CMK (cell line): ENCODE data around the gene SLC6A6.

Experiments
- DNase-seq: peaks from one replicate; pipeline ENCODE4 v3.0.0-alpha.2; 2010; ENCODE audit warnings: low read depth

The SLC6A6 gene

DNA sequence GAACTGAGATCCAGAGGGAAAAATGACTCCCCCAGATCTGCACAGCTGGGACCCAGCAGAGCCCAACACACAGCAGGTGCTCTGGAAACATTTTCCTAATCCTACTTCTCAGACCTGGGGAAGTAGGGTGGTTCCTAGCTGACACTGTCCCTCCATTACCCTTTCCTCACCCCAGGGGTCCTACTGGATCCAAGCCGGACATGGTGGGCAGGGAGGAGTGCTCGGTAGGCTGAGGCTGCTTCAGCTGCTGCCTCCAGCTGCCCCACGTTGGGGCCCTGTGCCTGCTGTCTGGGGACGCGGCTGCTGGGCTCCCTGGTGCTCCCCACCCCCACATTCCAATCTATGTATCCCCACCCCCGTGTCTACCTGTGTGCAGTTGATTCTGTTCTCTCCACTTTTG lies 29.8 kb upstream of the SLC6A6 start:
- no peak for DNase-seq

DNA sequence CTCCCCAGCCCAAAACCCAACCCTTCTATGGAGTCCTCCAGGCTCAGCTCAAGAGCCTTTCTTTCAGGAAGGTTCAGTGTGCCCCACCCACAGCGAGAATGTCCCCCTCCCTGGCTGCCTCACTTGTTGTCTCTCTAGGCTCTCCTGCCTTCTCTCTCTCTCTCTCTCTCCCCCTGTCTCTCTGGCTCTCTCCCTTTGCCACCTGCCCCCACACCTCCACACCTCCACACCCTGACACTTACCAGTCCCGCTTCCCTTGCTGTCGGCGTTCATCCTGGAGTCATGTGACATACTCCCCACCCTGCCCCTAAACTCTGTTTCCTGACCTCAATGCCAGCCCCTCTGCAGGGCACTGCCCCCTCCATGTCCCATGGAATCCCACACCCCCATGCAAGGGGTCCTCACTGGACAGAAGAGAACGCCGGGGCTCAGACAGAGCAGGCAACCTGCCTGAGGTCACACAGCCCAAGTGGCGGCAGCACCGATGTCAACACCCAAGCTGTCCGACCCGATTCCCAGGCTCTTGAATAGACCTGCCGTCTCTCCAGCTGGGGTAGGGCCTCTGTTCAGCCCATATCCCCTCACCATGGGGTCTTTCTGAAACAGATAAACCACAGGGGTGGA lies 28.5 kb upstream of the SLC6A6 start:
- DNase-seq = no peak

DNA sequence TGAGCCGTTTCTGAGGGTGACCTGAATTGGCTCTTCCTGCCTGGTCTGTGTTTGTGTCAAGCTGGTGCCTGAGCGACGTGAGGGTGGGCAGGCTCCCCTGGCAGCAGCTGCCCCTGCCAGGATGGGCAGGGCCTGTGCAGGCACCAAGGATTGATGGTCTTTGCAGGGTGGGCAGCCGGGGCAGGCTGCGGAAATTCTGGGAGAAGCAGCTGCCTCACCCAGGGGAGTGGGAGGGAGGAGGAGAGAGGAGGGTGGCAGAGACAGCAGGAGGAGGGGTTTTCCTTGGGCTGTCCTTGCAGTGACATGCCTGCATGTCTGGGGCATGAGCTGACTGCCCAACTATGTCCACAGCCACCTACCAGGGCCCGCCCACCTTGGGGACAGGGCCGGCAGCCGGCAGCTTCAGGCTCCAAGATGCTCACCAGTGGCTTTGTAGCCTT lies 27.9 kb upstream of the SLC6A6 start:
- no peak for DNase-seq

DNA sequence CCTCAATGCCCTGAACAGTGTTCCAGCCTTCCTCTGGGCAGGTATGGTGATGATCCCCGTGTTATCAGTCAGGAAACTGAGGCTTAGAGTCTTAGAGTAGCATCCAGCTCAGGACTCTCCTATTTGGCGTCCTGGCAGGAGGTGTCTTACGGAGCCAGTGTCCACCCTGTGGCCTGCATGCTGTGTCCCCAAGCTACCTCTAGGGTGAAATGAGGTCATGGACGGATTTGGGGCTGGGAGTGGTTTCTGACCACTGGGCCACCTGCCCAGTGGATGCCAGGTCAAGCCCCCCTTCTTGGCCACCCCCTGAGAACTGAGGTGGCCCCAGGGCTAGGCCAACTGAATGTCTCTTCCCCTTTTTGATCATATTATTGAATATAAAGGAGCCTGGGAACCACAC lies 27.2 kb upstream of the SLC6A6 start:
- no peak for DNase-seq

DNA sequence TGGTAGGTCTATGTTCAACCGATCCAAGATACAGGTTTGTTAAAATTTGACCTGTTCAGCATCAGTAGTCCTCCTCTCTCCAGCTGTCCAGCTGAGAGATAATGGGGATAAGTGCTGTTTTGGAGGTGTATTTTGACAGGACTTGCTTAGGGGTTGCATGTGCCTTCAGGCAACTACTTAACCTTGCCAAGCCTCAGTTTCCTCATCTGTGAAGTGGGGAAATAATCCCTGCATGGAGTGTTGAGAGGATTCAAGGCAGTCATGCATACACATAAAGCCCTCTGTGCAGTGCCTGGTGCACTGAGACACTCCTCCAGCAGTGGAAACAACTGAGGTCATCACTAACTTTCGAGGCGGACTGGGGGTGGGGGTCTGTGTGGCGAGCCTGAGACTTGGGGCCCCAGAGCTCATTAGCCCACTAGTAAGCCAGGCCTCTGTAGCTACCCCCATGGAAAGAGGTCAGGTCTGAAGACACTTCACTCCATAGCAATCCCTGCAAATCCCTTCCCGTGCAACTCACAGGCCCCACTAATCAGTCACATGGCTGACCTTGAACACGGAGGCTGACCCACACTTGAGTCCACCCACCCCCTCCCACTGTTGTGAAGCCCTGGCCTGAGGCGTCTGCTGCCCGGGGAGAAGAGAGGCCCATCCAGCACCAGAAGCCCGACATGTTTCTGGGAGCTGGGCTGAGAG lies 25.9 kb upstream of the SLC6A6 start:
- DNase-seq = no peak

DNA sequence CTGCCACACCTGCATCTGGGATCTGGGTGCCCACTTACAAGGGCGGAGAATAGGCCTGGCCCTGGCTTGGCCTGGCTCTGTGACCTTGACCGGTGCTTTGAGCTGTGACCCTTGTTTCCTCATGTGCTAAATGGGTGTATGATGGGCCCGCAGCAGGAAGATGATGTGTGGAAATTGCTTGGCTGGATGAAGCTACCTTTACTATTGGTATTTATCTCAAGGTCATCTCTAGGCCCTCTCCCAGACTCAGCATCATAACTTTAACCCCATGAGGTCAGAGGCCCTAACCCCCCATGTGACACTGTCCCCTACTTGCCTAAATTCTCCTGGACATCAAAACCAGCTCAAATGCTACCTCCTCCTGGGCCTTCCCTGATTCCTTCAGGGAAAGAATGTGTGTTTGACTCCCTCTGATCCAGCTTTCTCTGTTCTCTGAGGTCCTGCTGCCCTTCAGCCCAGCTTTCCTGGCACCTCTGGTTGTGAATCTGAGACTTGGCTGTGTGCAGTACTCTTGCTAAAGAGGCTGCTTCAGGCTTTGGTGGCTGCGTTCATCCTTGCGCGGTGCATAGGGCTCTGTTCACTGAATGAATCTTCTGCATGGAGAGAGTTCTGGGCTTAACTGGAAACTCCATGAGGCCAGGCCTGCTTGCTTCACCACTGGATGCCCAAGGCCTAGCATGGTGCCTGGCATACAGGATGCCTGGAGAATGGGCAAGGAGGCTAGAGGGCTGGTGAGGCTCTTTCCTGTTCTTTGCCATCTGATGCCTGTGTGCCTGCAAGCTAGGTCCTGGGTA lies 25.2 kb upstream of the SLC6A6 start:
- DNase-seq = no peak

DNA sequence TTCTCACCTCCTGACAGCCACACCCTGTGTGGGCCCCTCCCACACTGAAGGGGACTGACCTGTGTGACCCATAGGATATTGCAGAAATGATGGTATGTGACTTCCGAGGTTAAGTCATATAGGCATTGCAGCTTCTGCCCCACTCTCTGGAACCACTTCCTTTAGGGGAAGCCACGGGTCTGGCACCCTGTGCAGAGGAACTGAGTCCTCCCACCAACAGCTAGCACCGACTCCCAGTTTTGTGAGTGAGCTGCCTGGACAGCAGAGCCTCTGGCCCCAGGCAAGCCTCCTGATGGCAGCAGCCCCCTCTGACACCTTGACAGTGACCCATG lies 24.6 kb upstream of the SLC6A6 start:
- no peak for DNase-seq

DNA sequence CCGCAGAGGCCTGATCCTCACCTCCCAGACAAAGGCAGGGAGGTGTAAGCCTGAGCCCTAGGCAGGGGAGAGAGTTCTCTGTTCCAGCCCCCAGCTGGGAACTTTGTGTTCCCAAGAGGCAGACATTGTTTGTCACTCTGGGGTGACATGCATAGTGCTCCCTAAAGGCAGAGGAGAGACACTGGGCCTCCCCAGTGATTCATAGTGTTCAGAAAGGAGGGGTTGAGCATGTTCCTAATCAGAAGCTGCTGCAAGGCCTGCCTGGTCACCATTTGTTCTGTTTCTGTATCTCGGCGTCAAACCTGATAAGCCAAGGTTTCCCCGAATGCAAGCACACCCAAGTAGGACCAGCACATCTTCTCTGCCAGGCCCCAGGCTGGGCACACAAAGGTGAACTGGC lies 24.0 kb upstream of the SLC6A6 start:
- DNase-seq = no peak

DNA sequence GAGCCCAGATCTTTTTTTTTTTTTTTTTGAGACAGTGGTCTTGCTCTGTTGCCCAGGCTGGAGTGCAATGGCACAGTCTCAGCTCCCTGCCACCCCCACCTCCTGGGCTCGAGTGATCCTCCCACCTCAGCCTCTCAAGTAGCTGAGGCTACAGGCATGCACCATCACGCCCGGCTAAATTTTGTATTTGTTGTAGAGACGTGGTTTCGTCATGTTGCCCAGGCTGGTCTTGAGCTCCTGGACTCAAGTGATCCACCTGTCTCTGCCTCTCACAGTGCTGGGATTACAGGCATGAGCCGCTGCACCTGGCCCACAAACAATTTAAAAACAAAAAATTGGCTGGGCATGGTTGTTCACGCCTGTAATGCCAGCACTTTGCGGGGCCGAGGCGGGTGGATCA lies 22.6 kb upstream of the SLC6A6 start:
- DNase-seq = no peak

DNA sequence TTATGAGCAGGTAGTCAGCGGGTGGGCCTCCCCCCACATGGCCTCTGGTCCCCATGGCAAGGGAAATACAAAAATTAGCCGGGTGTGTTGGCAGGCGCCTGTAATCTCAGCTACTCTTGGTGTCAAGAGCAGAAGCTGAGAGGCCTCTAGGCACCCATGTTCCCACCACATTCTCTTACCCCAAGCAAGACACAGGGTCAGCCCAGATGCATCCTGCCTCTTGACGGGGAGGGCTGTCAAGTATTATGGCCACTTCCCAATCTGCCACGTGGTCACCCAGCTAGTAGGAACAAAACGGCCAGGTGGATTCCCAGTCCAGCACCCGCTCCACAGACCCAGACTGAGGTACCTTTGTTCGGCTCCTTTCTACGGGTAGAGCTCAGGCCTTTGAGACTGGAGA lies 16.2 kb upstream of the SLC6A6 start:
- no peak for DNase-seq

DNA sequence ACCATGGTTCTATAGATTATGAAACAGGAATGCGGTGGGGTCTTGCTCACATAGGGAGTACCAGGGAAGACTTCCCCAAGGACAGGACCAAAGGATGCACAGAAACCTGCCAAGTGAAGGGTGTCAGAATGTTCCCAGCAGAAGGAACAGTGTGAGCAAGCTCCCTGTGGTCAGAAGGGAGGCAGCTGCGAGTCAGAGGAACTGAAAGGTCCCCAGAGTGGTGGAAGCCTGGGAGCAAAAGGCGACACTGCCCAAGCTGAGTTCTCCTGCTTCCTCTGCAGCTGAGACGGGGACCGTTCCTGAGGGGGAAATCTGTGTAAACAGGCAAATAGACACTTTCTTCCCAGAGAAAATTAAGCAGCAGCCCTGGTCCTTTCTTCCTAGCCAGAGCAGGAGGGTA lies 14.2 kb upstream of the SLC6A6 start:
- no peak for DNase-seq

DNA sequence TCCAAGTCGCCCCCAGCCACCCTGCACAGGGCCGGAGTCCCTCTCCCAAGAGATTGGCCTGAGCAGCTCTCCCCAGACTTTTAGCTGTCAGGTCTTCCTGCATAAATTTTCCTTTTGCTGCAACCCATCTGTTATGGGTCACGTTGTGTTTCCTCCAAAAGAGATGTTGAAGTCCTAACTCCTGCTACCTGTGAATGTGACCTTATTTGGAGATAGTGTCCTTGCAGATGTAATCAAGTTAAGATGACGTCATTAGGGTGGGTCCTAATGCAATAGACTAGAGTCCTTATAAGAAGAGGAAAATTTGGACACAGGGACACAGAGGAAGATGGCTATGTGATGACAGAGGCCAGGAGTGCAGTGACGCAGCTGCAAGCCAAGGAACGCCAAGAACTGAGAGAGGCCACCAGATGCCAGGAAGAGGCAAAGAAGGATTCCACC lies 13.2 kb upstream of the SLC6A6 start:
- DNase-seq = no peak

DNA sequence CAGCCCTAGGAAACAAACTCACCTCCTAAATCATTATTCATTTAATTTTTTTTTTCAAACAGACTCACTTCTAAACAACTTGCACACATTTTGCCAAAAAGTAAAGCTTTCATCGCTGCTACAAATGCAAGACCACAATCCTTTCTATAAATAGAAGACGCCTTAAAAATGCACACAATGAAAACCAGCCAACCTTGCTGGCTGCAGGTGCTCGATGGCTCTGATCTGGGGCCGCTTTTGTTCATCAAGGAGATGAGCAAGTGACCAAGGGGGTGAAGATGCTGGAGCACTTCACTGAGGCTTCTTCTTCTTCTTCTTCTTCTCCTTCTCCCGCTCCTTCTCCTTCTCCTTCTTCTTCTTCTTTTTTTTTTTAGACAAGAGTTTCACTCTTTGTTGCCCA lies 12.7 kb upstream of the SLC6A6 start:
- DNase-seq = no peak

DNA sequence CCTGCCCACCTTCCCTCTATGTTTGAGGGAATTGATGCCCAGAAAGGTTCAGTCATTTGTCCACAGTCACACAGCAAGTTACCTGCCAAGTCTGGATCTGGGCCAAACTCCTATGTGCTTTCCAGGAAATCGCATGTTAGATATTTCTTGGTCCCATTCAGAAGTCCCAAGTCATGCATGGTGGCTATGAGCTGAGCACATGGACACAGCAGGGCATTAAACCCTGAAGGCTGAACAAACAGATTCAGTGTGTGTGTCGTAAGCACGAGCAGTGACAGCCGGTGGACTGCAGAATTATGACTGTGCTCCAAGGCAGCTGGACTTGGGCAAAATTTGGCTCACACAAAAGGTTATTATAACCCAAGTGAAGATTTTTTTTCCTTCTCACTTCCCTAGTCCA lies 11.4 kb upstream of the SLC6A6 start:
- DNase-seq = no peak

DNA sequence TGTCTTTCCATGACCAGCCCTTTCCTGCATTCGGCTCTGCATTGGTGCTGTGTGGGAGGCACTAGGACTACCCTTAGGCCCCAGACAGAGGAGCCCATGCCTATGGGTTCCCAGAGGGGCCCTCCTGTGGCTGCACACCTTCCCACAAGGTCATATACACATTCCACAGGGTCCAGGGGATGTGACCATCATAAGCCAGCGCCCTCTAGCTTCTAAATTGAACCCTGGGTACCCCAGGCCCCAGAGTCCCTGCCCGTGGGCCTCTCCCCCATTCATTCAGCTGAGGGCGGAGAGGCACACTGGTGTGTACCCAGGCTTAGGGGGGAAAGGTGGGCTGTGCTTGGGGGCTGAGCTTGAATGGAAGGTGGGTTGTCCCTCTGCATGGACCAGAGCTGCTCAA lies 10.2 kb upstream of the SLC6A6 start:
- DNase-seq = no peak

DNA sequence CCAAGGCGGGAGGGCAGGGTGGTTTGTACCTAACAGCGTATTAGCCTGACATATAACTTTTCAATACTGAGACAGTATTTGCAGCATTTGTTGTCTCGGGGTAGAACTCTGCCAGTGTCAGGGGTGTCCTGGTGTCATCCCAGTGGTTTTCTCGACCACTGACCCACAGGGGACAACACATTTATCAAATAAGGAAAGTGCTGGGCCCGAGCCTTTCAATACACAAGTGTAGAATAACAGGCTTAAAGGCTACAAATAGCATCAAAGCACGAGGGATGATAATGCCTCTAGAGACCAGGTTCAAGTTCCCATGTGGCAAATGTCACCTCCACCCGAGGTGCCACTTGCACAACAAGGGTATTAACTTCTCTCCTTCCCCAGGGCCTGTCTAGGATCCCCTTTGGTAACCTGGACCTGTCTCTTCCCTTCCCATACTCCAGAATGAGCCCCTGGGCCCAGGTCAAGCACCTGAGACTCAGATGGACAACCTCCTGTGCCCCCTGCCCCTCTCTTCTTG lies 9.5 kb upstream of the SLC6A6 start:
- DNase-seq = no peak

DNA sequence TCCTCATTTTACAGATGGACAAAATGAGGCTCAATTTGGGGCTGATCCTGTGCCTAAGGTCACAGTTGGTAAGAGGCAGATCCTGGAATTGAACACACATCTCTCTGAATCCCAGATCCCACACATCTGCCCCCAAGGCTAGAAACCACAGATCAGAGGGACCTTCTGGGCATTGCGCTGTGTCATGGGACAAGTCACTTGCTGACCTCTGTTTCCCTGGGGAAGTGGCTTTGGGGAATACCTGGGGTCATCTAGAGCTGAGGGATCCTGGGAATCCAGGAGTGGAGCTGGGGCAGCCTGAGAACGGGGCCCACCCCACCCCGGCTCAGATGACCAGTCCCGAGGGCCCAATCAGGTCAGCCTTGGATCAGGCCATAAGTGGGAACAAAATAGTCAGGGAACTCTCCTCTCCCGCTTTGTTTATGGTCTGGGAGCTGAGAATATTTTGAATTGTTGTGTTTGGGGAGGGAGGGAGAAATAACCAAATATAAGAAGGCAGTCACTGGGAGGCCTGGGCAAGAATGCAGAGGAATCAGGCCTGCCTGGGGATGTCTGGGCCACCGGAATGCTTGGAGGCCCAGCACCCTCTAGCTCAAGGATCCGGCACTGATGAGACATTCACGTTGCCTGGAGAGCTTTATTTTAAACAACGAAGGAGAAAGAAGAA lies 8.8 kb upstream of the SLC6A6 start:
- DNase-seq = no peak

DNA sequence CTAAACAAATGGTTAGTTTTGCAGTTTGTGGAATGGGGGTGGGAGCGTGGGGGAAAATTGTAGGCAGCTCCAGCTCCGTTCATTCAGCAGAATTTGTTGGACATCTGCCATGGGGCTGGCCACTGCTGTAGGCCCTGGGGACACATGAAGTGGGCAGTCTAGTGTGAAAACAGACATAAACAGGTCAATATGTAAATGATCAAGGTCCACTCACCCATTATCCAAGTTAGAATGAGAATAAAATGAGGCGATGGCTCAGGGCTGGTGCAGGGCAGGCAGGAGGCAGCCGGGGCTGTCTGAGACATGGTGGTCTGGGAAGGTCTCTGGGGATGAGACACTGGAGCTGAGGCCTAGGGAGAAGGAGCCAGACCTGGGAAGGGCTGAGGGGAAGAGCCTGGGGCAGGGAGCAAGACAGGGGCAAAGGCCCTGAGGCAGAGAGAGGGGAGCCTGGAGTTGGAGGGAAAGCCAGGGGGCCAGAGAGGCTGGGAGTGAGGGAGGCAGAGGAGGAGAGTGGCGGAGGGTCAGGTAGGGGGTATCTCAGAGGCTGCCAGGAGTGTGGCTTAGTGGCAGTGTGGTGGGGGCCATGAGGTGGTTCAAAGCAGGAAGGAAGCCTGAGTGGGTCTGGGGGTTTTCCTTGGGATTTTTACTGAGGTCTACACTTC lies 6.2 kb upstream of the SLC6A6 start:
- DNase-seq = no peak

DNA sequence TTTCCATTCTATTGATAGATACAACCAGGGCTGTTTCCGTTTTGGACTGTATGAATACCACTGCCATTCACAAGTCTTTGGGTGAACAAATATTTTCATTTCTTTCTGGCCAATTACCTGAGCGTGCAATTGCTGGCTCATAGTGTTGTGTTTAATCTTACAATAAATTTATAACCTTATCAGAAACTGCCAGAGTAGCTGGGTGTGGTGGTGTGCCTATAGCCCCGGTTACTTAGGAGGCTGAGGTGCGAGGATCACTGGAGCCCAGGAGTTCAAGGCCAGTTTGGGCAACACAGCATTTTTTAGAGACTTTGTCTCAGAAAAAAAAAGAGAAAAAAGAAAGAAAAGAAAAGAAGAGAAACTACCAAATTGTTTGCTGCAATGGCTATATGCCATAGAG lies 5.4 kb upstream of the SLC6A6 start:
- DNase-seq = no peak

DNA sequence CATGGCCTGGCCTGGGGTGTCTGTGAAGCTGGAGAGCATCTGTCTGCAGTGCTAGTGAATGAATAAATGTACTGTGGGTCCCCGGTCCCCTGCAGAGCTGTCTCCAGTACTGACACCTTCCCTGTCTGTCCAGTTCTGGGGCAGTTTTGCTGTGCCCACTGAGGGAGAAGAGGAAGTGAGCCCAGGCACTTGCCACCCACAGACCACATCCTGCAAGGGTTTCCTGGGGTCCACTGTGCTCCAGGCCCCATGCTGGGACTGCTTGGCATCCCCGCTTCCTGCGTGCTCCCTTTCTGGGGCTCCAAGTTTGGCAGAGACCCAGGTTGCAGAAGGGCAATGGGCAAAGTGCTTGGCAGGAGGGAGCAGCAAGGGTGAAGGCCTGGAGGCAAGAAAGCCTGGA lies 4.9 kb upstream of the SLC6A6 start:
- peak; percentile 64 for DNase-seq

DNA sequence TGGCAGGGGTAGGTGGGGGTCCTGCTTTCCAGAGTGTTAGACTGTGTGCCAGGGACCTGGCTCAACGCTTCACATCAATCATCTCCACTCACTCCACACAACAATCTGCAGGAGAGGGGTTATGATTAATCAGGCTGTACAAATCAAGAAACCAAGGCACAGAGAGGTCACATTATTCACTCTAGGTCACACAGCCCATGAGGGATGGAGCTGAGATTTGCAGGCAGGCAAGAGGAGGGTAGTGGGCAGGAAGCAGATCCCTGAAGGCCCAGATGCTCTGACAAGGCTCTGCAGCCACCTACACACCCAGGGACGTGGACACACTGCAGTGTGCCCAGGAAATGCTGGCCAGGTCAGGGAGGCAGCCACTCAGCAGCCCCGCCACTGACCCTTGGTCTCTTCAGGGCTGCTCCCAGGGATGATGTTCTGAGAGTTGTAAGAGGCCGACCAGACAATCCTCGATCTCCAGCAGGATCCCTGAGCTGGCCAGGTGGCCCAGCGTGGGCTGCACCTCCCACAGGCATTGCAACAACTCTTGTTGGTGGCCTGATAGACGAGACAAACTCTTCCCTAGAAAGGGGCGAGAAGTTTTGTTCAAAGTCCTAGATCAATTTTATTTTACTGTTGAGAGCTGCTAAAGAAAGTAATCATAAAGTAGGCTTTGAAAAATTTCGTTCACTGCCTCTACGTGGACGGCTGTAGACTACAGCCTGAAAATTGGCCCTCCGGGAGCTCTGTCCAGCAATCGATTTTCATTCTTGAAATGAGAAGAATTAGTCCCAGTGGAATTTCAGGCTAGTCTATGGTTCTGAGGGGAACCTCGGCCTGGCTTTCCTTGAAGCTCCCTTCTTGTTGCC lies 4.2 kb upstream of the SLC6A6 start:
- DNase-seq = no peak
